Neural cell (in vitro differentiated cells): Measurements from ENCODE around the gene TYROBP. TPM values are rescaled to one million over a fixed set of nuclear protein-coding genes. Genes with fewer than 3 reads are reported as not detected.

Experiments used
- H2AFZ ChIP-seq: fragments of 200-600, 300-800 bp; sonication (generic), shearing (Covaris generic); 2 replicates; pipeline ENCODE4 v1.6.0; 2014; ENCODE audit warnings: low read depth, mild to moderate bottlenecking, antibody characterized with exemption, low read length, moderate library complexity
- H3F3A ChIP-seq: fragments of 200-600 bp; shearing (Covaris generic); 2 replicates; pipeline ENCODE4 v1.6.1; 2016; ENCODE audit warnings: mild to moderate bottlenecking, moderate library complexity, mixed read lengths, antibody characterized with exemption, low read length; ENCODE audit not compliant: insufficient read depth, poor library complexity, severe bottlenecking
- H3K27ac ChIP-seq: fragments of 200-600, 300-800 bp; sonication (generic), shearing (Covaris generic); 2 replicates; pipeline ENCODE4 v1.5.1; 2014; ENCODE audit warnings: mild to moderate bottlenecking, low read length, moderate library complexity
- H3K27me3 ChIP-seq: fragments of 300-800, 200-600 bp; sonication (generic), shearing (Covaris generic); 2 replicates; pipeline ENCODE4 v1.6.0; 2014; ENCODE audit warnings: mild to moderate bottlenecking, low read depth, low read length, moderate library complexity; ENCODE audit not compliant: insufficient read depth
- H3K36me3 ChIP-seq: fragments of 300-800, 200-600 bp; sonication (generic), shearing (Covaris generic); 2 replicates; pipeline ENCODE4 v1.5.1; 2014; ENCODE audit warnings: mild to moderate bottlenecking, antibody characterized with exemption, low read length, moderate library complexity; ENCODE audit not compliant: insufficient read depth
- H3K4me2 ChIP-seq: fragments of 300-800, 200-600 bp; sonication (generic), shearing (Covaris generic); 2 replicates; pipeline ENCODE4 v1.6.0; 2014; ENCODE audit warnings: mild to moderate bottlenecking, low read length
- H3K4me3 ChIP-seq: fragments of 300-800, 200-600 bp; sonication (generic), shearing (Covaris generic); 2 replicates; pipeline ENCODE4 v1.5.1; 2014; ENCODE audit warnings: mild to moderate bottlenecking, low read length, moderate library complexity
- H3K79me2 ChIP-seq: fragments of 200-600 bp; shearing (Covaris generic); replicated peaks from 2 replicates; pipeline ENCODE4 v1.6.0; 2014; ENCODE audit warnings: mild to moderate bottlenecking, low read length, moderate library complexity; ENCODE audit not compliant: insufficient read depth
- H3K9ac ChIP-seq: fragments of 300-800, 200-600 bp; sonication (generic), shearing (Covaris generic); 2 replicates; pipeline ENCODE4 v1.6.1; 2016; ENCODE audit warnings: mild to moderate bottlenecking, low read length, mixed read lengths
- H3K9me2 ChIP-seq: fragments of 200-600 bp; shearing (Covaris generic); 2 replicates; pipeline ENCODE4 v1.6.1; 2016; ENCODE audit warnings: mild to moderate bottlenecking, low read length, mixed read lengths; ENCODE audit not compliant: insufficient read depth
- H3K9me3 ChIP-seq: fragments of 200-600, 300-800 bp; sonication (generic), shearing (Covaris generic); 2 replicates; pipeline ENCODE4 v1.6.1; 2016; ENCODE audit warnings: mild to moderate bottlenecking, mixed run types, low read length, moderate library complexity, mixed read lengths
- H4K20me1 ChIP-seq: fragments of 200-600 bp; shearing (Covaris generic); 2 replicates; pipeline ENCODE4 v1.6.1; 2016; ENCODE audit warnings: mild to moderate bottlenecking, mixed run types; ENCODE audit not compliant: insufficient read depth
- EP300 ChIP-seq: fragments of 450-650 bp; conservative IDR thresholded peaks from 2 replicates; pipeline ENCODE4 v1.6.1; 2014; ENCODE audit warnings: antibody characterized with exemption, mild to moderate bottlenecking, moderate library complexity; ENCODE audit not compliant: poor library complexity, severe bottlenecking
- EZH2 ChIP-seq: fragments of 200-600, 300-800 bp; shearing (Covaris generic), sonication (generic); IDR thresholded peaks from 2 replicates; pipeline ENCODE4 v1.6.1; 2014; ENCODE audit warnings: antibody characterized with exemption, low read length, borderline replicate concordance, mild to moderate bottlenecking; ENCODE audit not compliant: insufficient read depth, poor library complexity, severe bottlenecking
- MXI1 ChIP-seq: fragments of 450-650 bp; conservative IDR thresholded peaks from 2 replicates; pipeline ENCODE4 v1.6.1; 2014; ENCODE audit warnings: antibody characterized with exemption, mild to moderate bottlenecking; ENCODE audit not compliant: poor library complexity, severe bottlenecking
- POLR2AphosphoS5 ChIP-seq: IDR thresholded peaks from 2 replicates; pipeline ENCODE4 v1.6.1; 2012
- RAD21 ChIP-seq: fragments of 450-650 bp; conservative IDR thresholded peaks from 2 replicates; pipeline ENCODE4 v1.6.1; 2014; ENCODE audit warnings: antibody characterized with exemption, mild to moderate bottlenecking, moderate library complexity
- SMC3 ChIP-seq: fragments of 450-650 bp; conservative IDR thresholded peaks from 2 replicates; pipeline ENCODE4 v1.6.1; 2014; ENCODE audit warnings: antibody characterized with exemption, mild to moderate bottlenecking, moderate library complexity; ENCODE audit not compliant: poor library complexity
- polyA plus RNA-seq: library from polyadenylated mRNA; depleted of rRNA; stranded (reverse); fragments of >200 nt; gene quantifications from 2 replicates; pipeline ENCODE4 v1.2.3, GENCODE V29; 2014
- TF ChIP-seq, protein P1 (sequence below): IDR thresholded peaks from 2 replicates; pipeline ENCODE4 v1.6.1; 2012; ENCODE audit warnings: borderline replicate concordance
- TF ChIP-seq, protein P2 (sequence below): fragments of 450-650 bp; IDR thresholded peaks from 2 replicates; pipeline ENCODE4 v1.5.1; 2014; ENCODE audit warnings: antibody characterized with exemption, mild to moderate bottlenecking, moderate library complexity; ENCODE audit not compliant: poor library complexity, severe bottlenecking

Gene TYROBP
- polyA plus RNA-seq, 1 donor from 2014 or later, result not detected

DNA sequence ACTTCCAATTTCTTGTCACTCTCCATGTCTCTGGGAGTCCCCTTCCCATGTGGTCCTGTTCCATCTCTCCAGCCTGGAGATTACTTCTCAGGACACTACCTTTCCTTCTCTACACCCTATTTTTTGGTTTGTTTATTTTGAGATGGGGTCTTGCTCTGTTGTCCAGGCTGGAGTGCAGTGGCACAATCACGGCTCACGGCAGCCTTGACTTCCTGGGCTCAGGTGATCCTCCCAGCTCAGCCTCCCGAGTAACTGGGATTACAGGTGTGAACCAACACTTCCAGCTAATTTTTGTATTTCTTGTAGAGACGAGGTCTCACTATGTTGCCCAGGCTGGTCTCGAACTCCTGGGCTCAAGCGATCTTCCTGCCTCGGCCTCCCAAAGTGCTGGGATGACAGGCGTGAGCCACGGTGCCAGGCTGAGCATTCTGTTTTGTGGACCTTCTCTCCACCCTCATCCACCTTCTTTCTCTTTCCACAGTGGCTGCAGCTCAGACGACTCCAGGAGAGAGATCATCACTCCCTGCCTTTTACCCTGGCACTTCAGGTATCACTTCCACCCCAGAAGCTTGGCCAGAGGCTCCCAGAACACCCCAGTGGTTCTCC is 5.1 kb downstream of the TYROBP start:
- no peaks in the 10 kb centered on the region for H4K20me1 ChIP-seq
- H3K9ac ChIP-seq, result no peak overlapping the region
- peaks cover 10% of the 10 kb centered on the region for H3K27me3 ChIP-seq
- no peaks in the 10 kb centered on the region for H3K9me3 ChIP-seq
- H3K9me2 ChIP-seq, result no peaks in the 10 kb centered on the region
- H3K4me3 ChIP-seq, result no peak overlapping the region
- no peak for TF ChIP-seq MXI1
- TF ChIP-seq EP300, result no peak
- TF ChIP-seq, protein P1, sequence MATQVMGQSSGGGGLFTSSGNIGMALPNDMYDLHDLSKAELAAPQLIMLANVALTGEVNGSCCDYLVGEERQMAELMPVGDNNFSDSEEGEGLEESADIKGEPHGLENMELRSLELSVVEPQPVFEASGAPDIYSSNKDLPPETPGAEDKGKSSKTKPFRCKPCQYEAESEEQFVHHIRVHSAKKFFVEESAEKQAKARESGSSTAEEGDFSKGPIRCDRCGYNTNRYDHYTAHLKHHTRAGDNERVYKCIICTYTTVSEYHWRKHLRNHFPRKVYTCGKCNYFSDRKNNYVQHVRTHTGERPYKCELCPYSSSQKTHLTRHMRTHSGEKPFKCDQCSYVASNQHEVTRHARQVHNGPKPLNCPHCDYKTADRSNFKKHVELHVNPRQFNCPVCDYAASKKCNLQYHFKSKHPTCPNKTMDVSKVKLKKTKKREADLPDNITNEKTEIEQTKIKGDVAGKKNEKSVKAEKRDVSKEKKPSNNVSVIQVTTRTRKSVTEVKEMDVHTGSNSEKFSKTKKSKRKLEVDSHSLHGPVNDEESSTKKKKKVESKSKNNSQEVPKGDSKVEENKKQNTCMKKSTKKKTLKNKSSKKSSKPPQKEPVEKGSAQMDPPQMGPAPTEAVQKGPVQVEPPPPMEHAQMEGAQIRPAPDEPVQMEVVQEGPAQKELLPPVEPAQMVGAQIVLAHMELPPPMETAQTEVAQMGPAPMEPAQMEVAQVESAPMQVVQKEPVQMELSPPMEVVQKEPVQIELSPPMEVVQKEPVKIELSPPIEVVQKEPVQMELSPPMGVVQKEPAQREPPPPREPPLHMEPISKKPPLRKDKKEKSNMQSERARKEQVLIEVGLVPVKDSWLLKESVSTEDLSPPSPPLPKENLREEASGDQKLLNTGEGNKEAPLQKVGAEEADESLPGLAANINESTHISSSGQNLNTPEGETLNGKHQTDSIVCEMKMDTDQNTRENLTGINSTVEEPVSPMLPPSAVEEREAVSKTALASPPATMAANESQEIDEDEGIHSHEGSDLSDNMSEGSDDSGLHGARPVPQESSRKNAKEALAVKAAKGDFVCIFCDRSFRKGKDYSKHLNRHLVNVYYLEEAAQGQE, result no peak
- no peak for TF ChIP-seq RAD21
- TF ChIP-seq, protein P2, sequence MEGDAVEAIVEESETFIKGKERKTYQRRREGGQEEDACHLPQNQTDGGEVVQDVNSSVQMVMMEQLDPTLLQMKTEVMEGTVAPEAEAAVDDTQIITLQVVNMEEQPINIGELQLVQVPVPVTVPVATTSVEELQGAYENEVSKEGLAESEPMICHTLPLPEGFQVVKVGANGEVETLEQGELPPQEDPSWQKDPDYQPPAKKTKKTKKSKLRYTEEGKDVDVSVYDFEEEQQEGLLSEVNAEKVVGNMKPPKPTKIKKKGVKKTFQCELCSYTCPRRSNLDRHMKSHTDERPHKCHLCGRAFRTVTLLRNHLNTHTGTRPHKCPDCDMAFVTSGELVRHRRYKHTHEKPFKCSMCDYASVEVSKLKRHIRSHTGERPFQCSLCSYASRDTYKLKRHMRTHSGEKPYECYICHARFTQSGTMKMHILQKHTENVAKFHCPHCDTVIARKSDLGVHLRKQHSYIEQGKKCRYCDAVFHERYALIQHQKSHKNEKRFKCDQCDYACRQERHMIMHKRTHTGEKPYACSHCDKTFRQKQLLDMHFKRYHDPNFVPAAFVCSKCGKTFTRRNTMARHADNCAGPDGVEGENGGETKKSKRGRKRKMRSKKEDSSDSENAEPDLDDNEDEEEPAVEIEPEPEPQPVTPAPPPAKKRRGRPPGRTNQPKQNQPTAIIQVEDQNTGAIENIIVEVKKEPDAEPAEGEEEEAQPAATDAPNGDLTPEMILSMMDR, result no peak
- no peak for TF ChIP-seq POLR2AphosphoS5
- TF ChIP-seq SMC3, result no peak
- H2AFZ ChIP-seq, result no peak overlapping the region
- H3K27ac ChIP-seq, result no peak overlapping the region
- peaks cover 3% of the 10 kb centered on the region for H3K79me2 ChIP-seq
- no peaks in the 10 kb centered on the region for H3K36me3 ChIP-seq
- H3F3A ChIP-seq, result no peaks in the 10 kb centered on the region
- no peak overlapping the region for H3K4me2 ChIP-seq

DNA sequence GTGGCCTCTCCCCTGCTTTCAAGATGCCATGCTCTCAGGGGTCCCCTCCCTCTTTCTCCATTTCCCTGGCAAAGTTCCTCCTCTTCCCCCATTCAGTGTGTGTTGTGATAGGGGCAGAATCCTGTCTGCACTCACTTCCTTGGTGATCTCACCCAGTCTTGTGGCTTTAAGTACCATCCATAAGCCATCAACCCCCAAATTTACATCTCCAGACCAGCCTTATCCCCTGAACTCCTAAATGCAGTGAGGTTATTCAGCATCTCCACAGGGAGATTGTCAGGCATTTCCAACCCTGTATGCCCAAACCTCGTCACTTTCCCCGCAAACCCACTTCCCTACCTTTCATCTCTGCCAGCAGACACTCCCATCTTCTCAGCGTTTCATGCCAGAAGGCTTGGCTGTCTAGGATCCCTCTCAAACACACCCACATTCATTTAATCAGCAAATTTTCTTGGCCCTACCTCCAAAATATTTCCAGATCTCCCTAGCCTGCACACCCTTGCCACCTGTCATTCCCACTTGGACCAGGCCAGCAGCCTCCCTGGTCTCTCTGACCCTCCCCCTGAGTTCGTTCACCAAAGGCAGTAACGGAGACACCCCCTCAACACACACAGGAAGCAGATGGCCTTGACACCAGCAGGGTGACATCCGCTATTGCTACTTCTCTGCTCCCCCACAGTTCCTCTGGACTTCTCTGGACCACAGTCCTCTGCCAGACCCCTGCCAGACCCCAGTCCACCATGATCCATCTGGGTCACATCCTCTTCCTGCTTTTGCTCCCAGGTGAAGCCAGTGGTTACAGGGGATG is 6.0 kb downstream of the TYROBP start, which contains the start of gene HCST:
HCST (plus strand) TSS at position 676 of the 808 bp plus-strand sequence; CDS start at position 741, 65 bp downstream.
- Histone ChIP-seq H3K4me3 (no peak within 1 kb of the TSS), H3K36me3 (no peaks in the 10 kb centered on the region), H3K4me2 (no peak within 1 kb of the TSS), H3F3A (no peaks in the 10 kb centered on the region), H3K9ac (no peak within 1 kb of the TSS), H4K20me1 (no peaks in the 10 kb centered on the region), H3K27me3 (peaks cover 10% of the 10 kb centered on the region), H3K9me2 (no peaks in the 10 kb centered on the region), H3K79me2 (peaks cover 3% of the 10 kb centered on the region), H3K9me3 (no peaks in the 10 kb centered on the region), H3K27ac (no peak within 1 kb of the TSS), H2AFZ (no peak within 1 kb of the TSS)
- TF ChIP-seq EZH2, result no peak
- no peak for TF ChIP-seq MXI1
